Gastroesophageal sphincter (tissue), 4 donors: Measurements from ENCODE around the gene SELENOK. TPM values are rescaled to one million over a fixed set of nuclear protein-coding genes. Genes with fewer than 3 reads are reported as not detected.

ENCODE experiments used
- ATAC-seq: fragments of 150-250 bp; one replicate; pipeline ENCODE4 v1.9.1; 2016; ENCODE audit warnings: mild to moderate bottlenecking, moderate library complexity
- H3K27ac ChIP-seq, 4 donors: fragments of 200-600 bp; sonication (generic) in 3 of 4; 1 replicate in 3 of 4; 2 replicates in 1 of 4; pipeline ENCODE4 v1.5.1; 2016 to 2019
- H3K27me3 ChIP-seq: fragments of 200-600 bp; sonication (generic); one replicate; pipeline ENCODE4 v1.5.1; 2019
- H3K36me3 ChIP-seq, 2 donors: fragments of 200-600 bp; sonication (generic); one replicate each; pipeline ENCODE4 v1.5.1; 2019; ENCODE audit warnings: control low read depth in 1 of 2
- H3K4me1 ChIP-seq, 3 donors: fragments of 200-600 bp; sonication (generic); 1 replicate in 2 of 3; 2 replicates in 1 of 3; pipeline ENCODE4 v1.5.1; 2016 to 2019; ENCODE audit warnings: control low read depth in 2 of 3
- H3K4me3 ChIP-seq, 2 donors: fragments of 200-600 bp; sonication (generic); one replicate each; pipeline ENCODE4 v1.5.1; 2019; ENCODE audit warnings: mild to moderate bottlenecking in 1 of 2, moderate library complexity in 1 of 2
- H3K9me3 ChIP-seq, 3 donors: fragments of 200-600 bp; sonication (generic); one replicate each; pipeline ENCODE4 v1.5.1; 2017 to 2019; ENCODE audit warnings: control low read depth in 2 of 3
- CTCF ChIP-seq, 4 experiments: fragments of 200-600 bp in 2 of 4; fragments of 450-650 bp in 2 of 4; sonication (generic) in 1 of 4; IDR thresholded peaks; one replicate each; pipeline ENCODE4 v1.5.1; 2017 to 2019; ENCODE audit warnings: antibody characterized with exemption in 4 of 4, mild to moderate bottlenecking in 2 of 4, moderate library complexity in 2 of 4
- EP300 ChIP-seq: sonication (generic); formaldehyde crosslinking; IDR thresholded peaks from one replicate; pipeline ENCODE4 v1.6.1; 2017; ENCODE audit warnings: antibody characterized with exemption, mild to moderate bottlenecking
- POLR2A ChIP-seq, 2 donors: fragments of 450-650 bp; IDR thresholded peaks; one replicate each; pipeline ENCODE4 v1.6.1; 2017; ENCODE audit warnings: antibody characterized with exemption in 2 of 2, mild to moderate bottlenecking in 2 of 2, moderate library complexity in 1 of 2
- POLR2AphosphoS5 ChIP-seq: sonication (generic); formaldehyde crosslinking; IDR thresholded peaks from one replicate; pipeline ENCODE4 v1.6.1; 2017; ENCODE audit warnings: antibody characterized with exemption
- WGBS, 2 donors: methylation state at CpG; one replicate each; pipeline ENCODE4 v1.1.5; 2018; ENCODE audit warnings: low coverage in 1 of 2; 5-methylcytosine and 5-hydroxymethylcytosine counted together
- total RNA-seq, 4 donors: library from RNA; depleted of rRNA; stranded (reverse); fragments of >200 nt; gene quantifications; one replicate each; pipeline ENCODE4 v1.1.0, GENCODE V29; 2016

The SELENOK gene
- total RNA-seq, 4 donors from 2014 or later = 42.2 to 76.7 (median 63.4) TPM

GRCh38 chr3:53919741-53920140 lies 28.1 kb upstream of the SELENOK start:
- Histone ChIP-seq H3K9me3 (peaks cover 0 to 24% (median 0%) of the 10 kb centered on the region in 3 donors), H3K27me3 (peaks cover 33% of the 10 kb centered on the region), H3K4me3 (no peak overlapping the region), H3K4me1 (no peaks in the 10 kb centered on the region), H3K36me3 (no peaks in the 10 kb centered on the region), H3K27ac (no peak overlapping the region)
- ATAC-seq = no peak
- WGBS, 2 donors = 81 to 91% methylated on average over 2 of the region's 2 CpGs
- no peak for TF ChIP-seq EP300

- H3K4me3 ChIP-seq = no peak overlapping the region
- no peak for TF ChIP-seq EP300
- TF ChIP-seq POLR2AphosphoS5 = no peak
- no peak for TF ChIP-seq CTCF (IDR thresholded peaks at IDR 0.05)
- TF ChIP-seq POLR2A (IDR thresholded peaks at IDR 0.05) = no peak
Measured at GRCh38 chr3:53913401-53913800, 21.7 kb upstream of the SELENOK start.

GRCh38 chr3:53902711-53903110 lies 11.1 kb upstream of the SELENOK start:
- H3K27me3 ChIP-seq = peaks cover 28% of the 10 kb centered on the region
- no peaks in the 10 kb centered on the region for H3K36me3 ChIP-seq
- peaks cover 0 to 8% (median 0%) of the 10 kb centered on the region in 3 donors for H3K9me3 ChIP-seq
- H3K27ac ChIP-seq = no peak overlapping the region
- no peak overlapping the region for H3K4me3 ChIP-seq
- no peak for ATAC-seq
- WGBS, 2 donors = 48 to 56% methylated on average over 5 of the region's 5 CpGs
- TF ChIP-seq POLR2A (IDR thresholded peaks at IDR 0.05) (no peak), CTCF (IDR thresholded peaks at IDR 0.05) (no peak), EP300 (no peak), POLR2AphosphoS5 (no peak)
- no peaks in the 10 kb centered on the region for H3K4me1 ChIP-seq

More at GRCh38 chr3:53913401-53913800, 21.7 kb upstream of the SELENOK start:
- Histone ChIP-seq H3K4me1 (no peaks in the 10 kb centered on the region), H3K36me3 (no peaks in the 10 kb centered on the region), H3K27ac (no peak overlapping the region), H3K9me3 (peaks cover 0 to 8% (median 0%) of the 10 kb centered on the region in 3 donors), H3K27me3 (peaks cover 46% of the 10 kb centered on the region)
- no peak for ATAC-seq
- 31 to 81% methylated on average over 3 to 7 of the region's 8 CpGs for WGBS, 2 donors

GRCh38 chr3:53902067-53902466 lies 10.4 kb upstream of the SELENOK start:
- Histone ChIP-seq H3K36me3 (no peaks in the 10 kb centered on the region), H3K4me3 (no peak overlapping the region), H3K27ac (no peak overlapping the region), H3K9me3 (peaks cover 0 to 8% (median 0%) of the 10 kb centered on the region in 3 donors), H3K27me3 (peaks cover 35% of the 10 kb centered on the region), H3K4me1 (no peaks in the 10 kb centered on the region)
- TF ChIP-seq POLR2A (IDR thresholded peaks at IDR 0.05) (no peak), EP300 (no peak), CTCF (IDR thresholded peaks at IDR 0.05) (no peak), POLR2AphosphoS5 (no peak)
- ATAC-seq = no peak
- WGBS, 2 donors = 17 to 20% methylated on average over 1 of the region's 1 CpG

- H3K27ac ChIP-seq = no peak overlapping the region
- ATAC-seq = no peak
- TF ChIP-seq CTCF (IDR thresholded peaks at IDR 0.05) (no peak), EP300 (no peak), POLR2A (IDR thresholded peaks at IDR 0.05) (no peak), POLR2AphosphoS5 (no peak)
- no peaks in the 10 kb centered on the region for H3K36me3 ChIP-seq
- whole genome bisulfite sequencing, 2 donors = 77 to 78% methylated on average over 2 of the region's 2 CpGs
- no peaks in the 10 kb centered on the region for H3K4me1 ChIP-seq
- H3K9me3 ChIP-seq = peaks cover 0 to 3% (median 0%) of the 10 kb centered on the region in 3 donors
- peaks cover 37% of the 10 kb centered on the region for H3K27me3 ChIP-seq
- H3K4me3 ChIP-seq = no peak overlapping the region
Measured at GRCh38 chr3:53900666-53901331, 9.1 kb upstream of the SELENOK start.
